HG02973 (cell line): ENCODE results near the gene GALNT16.
"Not testable (repeated sequence)": the region's sequence is repeated elsewhere in the genome, so short reads cannot be mapped to it uniquely, and the experiment has no call there.

Experiments
- ATAC-seq: cut with Tn5 transposase; IDR thresholded peaks from one replicate; pipeline ENCODE4 v1.9.1; 2021; ENCODE audit warnings: moderate library complexity; ENCODE audit not compliant: unreplicated experiment

Gene GALNT16

DNA sequence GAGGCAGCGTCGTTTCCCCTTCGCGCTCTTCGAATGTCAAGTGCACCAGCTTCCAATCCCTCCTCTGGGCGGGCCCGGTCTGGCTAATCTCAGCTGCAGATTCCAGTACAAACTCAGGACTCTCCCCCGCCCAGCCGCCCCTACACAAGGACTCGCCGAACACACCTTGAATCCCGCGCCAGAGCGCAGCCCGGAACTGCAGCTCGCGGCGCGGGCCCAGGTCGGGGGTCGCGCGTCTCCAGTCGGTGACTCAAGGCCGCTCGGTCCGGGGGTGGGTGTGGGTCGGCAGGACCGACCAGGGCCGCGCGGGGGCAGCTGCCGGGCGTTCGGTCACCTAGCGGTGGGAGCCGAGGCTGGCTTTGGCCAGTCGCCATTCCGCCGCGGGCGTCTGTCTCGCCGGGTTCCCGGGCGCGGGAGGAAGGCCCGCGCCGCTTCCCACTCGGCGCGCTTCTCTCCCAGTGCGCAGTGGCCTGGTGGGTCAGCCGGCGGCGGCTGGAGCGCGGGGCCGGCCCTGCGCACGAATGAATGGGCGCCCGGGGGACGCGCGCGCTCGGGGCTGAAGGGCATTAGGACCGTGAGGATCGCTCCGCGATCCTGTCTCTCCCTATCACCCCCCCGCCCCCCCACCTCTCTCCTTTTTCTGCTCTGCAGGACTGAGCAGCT, at the start of gene GALNT16:
GALNT16 (plus strand) TSS at position 632 of the 663 bp plus-strand sequence. CDS start 133 bp downstream, outside the sequence.
- ATAC-seq = no peak

DNA sequence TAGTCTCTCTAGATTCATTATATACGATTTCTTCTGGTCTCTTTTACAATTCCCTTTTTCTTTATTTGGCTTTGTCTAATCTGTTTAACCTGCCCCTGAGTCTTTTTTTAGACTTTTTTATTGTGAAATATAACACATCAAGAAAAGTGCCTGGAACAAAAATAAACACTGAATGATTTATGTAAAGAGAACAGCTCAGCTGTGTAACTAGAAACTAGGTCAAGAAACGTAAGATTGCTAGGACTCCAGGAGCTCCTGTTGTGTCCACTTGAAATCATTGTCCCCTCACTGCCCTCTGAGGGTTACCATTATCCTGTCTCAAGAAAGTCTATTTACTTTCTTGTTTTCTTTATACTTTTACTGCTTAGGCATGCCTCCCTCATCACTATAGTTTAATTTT, 45.6 kb upstream of the GALNT16 start:
- no peak for ATAC-seq

DNA sequence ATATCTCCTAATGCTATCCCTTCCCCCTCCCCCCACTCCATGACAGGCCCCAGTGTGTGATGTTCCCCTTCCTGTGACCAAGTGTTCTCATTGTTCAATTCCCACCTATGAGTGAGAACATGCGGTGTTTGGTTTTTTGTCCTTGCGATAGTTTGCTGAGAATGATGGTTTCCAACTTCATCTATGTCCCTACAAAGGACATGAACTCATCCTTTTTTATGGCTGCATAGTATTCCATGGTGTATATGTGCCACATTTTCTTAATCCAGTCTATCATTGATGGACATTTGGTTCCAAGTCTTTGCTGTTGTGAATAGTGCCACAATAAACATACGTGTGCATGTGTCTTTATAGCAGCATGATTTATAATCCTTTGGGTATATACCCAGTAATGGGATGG, 42.3 kb upstream of the GALNT16 start:
- ATAC-seq = not testable (repeated sequence)

DNA sequence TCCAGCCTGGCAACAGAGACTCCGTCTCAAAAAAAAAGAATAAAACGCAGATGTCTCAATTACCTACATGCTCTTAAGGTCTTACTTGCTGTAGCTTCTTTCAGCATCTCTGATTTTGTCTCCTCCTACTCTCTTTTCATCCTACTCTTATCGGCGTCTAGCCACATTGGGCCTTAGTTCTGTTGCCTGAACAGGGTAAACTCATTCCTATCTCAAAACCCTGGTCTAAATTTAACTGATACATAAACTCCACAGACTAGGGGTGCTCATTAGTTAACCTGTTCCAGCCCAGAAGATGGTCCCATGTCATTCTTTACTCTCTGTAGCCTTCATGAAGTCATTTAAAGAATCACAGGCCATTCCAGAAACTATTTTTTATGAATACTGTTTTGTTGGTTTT, 35.0 kb upstream of the GALNT16 start:
- no peak for ATAC-seq

DNA sequence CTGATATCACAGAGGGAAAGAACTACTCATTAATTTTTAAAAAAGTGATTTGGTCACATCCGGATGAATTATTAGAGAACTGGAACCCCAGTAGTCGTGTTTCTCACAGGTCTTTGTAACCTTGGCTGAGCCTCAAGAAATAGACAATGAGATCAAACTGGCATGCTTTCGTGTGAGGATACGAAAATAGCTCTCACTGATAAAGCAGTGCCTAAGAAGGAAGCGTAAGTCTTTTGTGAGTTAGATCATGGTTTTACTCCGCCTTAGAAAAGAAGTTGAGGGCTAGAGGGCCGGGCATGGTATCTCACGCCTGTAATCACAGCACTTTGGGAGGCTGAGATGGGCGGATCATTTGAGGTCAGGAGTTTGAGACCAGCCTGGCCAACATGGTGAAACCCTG, 33.8 kb upstream of the GALNT16 start:
- no peak for ATAC-seq

DNA sequence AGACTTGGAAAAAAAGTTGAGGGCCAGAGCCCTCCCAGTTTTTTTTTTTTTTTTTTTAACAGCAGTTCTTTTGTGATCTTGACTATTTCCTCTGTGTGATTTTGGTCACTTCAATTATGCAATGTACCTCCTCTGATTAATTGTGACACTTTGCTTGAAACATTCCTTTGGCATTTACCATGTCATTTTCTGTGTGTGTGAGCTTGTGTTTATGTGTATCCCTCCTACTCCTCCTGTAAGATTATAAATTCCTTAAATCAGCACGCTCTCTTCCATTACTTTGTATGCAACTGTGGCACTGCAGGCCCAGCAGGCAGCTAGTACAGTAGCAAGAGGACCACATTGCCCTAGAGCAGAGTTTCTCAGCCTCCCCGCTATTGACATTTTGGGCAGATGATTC, 33.2 kb upstream of the GALNT16 start:
- ATAC-seq = no peak

DNA sequence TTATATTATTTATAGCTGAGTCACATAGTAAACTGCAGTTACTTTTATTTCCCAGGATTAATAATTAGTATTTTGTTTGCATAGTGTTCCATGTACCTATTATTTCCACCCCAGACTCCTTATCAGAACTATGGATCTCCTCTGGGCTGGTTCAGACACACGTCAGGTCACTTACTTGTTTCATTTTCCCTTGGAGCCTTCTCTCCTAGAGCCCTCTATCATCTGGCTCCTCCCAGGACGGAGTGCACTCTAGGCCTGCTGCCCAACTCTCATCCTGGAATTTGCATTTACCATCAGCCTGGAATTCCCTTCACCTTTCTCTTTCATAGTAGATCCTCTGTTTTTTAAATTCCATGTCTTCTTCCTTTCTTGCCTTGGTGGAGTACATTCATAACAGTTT, 28.5 kb upstream of the GALNT16 start:
- ATAC-seq = no peak

DNA sequence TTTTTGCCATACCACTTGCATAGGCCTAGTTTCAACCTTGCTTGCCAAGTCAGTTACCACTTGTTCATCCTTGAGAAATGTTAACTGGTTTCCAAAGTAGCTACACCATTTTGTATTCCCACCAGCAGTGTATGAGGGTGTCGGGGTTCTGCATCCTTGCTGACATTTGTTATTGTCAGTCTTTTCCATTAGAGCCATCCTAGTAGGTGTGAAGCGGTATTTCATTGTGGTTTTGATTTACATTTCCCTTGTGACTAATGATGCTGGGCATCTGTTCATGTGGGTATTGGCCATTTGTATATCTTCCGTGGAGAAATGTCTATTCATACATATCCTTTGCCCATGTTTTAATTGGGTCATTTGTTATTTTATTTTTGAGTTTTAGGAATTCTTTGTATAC, 27.6 kb upstream of the GALNT16 start:
- no peak for ATAC-seq

DNA sequence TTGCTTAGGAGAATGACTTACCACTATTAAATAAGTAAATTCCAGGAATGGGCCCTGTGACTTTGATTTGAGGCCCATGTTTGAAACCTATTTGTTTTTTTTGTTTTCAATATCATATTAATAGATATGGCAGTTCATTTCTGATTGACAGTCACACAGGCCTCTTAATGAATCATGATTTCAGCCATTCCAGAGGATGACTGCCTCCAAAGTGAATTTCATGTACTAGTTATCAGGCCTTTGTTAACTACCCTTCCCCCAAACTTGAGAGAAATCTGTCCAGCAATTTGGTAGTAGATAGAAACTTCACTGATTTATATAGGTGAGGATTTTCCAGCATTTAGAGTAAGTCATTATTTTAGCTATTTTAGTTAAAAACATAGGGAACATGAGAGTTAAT, 25.9 kb upstream of the GALNT16 start:
- no peak for ATAC-seq

DNA sequence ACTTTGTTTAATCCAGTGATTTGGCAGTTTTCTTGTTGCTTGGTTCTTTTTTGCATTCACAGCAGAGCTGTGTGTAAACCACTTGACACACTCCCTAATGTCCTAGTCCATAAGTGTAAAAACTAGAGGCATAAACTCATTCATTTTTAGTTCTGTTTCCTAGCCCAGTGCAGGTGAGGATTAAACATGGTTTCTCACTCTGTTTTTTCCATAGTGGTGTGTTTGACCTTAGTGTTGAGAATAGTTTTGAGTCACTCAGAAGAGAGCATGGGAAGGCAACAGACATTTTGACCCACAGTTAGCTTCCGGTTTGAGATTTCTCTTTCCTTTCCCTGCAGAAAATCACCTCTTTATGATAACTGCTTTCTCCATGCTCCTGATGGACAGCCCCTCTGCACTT, 24.2 kb upstream of the GALNT16 start:
- ATAC-seq = no peak

DNA sequence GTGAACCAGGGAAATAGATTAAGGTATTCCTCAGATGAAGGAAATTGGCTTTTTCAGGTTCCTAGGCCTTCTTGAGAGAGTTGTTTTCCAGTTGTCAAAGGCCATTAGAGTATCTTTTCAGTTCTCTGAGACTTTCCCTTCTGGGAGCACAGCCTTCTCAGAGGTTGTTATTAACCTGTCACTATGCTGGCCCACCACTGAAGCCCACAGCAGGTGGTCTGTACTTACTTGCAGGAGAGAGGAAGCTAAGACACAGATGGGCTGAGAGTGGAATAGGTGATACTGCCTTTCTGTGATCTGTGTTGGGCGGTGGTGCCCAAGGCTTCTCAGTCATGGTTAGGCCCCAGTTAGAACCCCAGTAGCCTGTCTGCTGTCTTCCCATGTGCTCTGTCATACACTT, 22.8 kb upstream of the GALNT16 start:
- ATAC-seq = no peak

DNA sequence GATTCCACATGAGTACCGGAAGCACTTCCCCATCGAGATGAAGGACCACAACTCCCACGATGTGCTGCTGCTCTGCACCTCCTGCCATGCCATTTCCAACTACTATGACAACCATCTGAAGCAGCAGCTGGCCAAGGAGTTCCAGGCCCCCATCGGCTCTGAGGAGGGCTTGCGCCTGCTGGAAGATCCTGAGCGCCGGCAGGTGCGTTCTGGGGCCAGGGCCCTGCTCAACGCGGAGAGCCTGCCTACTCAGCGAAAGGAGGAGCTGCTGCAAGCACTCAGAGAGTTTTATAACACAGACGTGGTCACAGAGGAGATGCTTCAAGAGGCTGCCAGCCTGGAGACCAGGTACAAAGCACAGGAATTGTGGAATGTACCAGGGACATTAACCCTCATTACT, 22.4 kb upstream of the GALNT16 start:
- no peak for ATAC-seq

DNA sequence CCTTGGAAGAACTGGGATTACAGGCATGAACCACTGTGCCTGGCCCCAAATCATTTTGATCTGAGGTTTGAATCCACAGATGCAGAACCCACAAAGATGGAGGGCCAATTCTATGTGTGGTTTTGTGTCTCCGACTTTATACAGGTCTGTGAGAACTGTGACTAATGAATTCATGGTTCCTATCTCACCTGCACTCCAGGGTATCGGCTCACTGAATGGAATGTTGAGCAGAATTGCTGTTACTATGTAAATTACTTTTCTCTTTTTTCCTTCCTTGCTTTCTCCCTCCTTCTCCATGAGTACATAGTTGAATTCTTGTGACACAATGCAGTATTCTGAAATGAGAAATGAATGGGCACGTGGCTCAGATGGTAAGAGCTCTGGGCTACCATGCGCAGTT, 21.1 kb upstream of the GALNT16 start:
- no peak for ATAC-seq

DNA sequence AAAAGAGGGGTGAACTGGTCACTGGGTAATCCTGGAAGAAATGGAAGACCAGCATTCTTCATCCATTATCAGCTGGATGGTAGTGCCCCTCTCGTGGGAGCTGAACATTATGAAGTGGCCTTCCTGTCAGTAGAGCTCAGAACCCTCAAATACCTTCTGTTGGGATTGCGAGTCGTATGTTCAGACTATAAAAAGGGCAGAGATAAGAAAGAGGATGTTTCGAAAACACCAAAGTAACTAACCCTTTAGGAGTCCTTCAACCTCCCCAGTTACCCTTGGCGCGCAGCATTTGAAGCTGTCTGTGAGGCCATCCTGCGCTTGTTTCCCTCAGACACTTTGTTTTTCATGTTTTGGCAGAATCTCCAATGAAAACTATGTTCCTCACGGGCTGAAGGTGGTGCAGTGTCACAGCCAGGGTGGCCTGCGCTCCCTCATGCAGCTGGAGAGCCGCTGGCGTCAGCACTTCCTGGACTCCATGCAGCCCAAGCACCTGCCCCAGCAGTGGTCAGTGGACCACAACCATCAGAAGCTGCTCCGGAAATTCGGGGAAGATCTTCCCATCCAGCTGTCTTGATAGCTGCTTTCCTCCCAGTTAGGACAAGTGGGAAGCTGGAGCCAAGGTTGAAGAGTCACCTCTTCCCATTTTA, 19.3 kb upstream of the GALNT16 start:
- no peak for ATAC-seq

DNA sequence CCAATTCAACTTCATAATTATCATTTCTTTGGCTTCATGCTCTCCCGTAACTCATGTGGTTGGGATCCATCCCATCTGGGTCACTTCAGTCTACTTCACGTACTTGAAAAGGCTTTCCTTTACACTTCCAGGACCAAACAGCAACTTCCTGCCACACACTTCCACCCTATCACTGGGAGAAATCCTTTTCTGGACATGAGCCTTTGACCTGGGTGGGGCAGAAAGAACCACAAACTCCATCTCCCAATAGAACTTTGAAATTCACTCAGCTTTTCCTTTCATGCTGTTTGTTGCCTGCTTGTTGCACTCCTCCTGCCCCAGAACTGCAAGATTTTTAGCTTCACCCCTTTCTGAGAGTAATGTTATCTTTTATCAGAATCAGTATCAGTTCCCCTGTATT, 18.4 kb upstream of the GALNT16 start:
- no peak for ATAC-seq

DNA sequence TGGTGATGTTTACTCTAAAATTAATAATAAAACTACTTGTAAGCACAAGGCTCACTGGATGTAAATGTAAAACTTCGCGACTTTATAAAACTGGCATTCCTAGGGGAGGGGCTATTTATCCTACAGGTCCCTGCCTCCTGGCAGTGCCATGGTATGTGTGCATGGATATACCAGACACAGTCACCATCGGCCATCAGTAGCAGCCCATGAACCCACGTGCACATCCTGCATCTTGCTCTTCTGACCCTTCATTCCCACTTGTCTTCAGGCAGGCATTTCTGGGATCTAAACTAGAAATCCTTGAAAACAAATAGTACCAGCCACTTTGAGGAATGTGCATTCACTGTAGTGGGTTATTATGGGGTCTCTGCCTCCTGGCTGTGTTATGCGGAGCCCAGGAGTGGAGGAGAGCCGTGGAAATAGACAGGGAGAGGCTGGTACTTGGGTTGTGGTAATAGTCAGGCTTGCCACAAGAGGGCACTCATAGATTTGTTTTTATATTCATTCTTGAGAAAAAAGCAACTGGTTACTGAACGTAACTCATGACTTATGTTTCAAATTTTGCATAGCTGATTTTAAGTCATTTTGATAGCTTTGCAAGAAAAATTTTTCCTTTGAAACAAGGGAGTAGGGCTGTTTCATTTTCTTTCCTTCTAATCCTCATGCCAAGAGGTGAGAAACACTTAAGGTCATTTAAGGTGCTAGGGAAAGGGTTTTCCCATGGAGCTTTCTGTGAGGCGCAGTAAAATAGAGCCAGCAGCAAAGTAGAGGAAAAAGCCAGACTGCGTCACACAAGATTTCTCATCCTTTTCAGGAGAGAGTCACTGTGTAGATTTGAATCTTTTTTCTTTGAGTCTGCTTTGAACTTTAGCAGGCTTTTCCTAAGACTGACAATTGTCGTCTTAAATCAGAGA, 17.4 kb upstream of the GALNT16 start:
- no peak for ATAC-seq

DNA sequence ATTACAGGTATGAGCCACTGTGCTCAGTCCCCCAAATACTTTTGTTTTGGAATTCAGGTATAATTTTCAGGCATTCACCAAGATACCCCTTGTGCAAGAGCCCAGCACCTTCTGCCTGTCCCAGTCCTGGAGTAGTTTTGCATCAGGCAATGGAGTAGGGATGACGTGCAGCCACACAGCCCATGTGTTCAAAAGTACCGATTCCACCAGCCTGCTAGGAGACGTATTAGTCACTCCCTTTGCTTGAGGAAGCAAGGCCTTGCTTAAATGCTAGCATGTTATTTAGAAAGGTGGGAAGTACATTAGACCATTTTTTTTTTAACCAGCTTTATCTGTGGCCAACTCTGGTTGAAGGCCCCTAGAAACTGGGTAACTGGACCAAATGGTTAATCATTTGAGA, 15.0 kb upstream of the GALNT16 start:
- no peak for ATAC-seq

DNA sequence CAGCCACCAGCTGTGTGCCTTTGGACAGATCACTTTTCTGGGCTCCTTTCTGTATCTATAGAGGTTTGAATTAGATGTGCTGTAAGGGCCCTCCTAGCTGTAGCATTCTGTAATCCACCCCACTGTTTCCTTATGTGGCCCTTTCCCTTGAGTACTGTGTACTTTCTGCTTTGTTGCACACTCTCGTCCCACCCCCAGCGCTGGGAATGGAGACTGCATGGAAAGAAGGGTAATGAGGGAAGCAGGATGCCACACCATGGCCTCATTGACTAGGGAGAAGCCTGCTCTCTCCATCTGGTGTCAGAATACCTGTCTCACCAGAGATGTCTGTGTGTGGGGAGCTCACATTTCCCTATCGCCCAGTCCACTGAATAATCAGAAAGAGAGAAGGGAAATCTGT, 13.6 kb upstream of the GALNT16 start:
- no peak for ATAC-seq

DNA sequence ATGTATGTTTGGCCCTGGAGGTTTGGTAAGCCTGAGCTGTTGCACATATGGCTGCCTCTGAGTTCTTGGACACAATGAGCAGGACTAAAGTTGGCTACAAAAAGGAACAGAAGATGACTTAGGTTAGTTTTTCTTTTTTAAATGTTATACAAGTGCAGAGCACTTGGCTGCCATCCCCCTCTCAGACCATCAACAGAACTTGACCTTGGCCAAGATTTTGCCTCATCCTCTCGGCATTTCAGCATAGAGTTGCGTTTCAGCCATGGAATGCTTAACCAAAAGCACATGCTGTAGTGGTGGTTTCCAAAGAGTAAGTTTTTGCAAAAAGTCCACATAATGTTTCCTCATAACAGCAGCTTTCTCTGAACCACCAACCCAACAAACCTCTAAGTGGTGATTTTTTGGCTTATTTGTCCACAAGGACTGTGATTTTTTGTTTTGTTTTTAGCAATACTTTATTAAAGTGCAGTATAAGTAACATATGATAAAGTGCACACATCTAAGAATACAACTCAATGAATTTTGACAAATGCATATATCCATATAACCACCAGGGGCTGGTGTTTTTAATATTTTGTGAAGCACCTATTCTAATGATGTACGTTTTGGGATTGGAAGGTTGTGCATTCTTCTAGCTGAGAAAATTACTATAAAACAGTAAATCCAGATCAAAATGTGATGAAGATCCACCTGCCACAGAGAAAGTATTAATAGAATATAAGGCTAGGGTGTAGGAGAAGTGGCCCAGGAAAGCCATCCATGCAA, 12.1 kb upstream of the GALNT16 start:
- no peak for ATAC-seq

DNA sequence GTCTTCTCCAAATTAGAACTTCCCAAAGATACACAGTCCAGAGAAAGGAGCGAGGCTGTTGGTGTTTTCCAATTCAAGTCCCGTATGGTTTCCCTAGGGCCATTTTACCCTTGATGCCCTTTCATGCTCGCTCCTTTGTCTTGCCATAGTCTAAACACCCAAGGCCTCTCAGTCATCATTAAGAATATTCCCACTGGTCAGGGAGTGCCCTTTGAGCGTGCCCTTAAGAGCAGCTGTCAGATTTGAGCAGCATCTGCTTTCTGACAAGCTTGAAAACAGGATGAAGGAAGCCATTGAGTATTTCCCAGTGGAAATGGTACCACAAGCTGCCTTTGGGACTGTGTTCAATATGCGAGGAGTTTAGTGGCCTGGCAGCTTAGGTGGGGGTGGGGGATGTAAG, 10.4 kb upstream of the GALNT16 start:
- no peak for ATAC-seq

DNA sequence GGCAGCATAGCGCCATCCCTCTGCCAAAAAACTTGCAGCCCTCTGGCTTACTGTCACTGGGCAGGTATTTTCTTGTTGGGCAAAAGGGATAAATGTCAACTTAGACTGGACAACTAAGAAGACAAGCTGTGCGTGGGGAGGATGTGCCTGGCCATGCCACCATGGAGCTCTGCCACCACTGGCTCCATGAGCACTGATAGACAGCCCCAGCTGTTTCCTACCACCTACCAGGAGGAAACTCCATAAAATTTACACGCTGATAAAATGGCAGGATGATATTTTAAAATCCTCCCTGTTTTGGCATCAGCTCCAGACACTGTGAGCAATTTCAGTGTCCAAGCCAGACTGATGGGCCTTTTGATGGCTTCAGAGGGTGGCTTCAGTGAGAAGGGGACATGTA, 7.1 kb upstream of the GALNT16 start:
- ATAC-seq = no peak
